Endodermal cell (in vitro differentiated cells): ENCODE data around the gene CYP2W1. TPM values are rescaled to one million over a fixed set of nuclear protein-coding genes. Genes with fewer than 3 reads are reported as not detected.

Experiments
- DNase-seq: peaks from one replicate; pipeline ENCODE4 v3.0.0-alpha.2; 2017
- H3K27ac ChIP-seq: 2 replicates; pipeline ENCODE4 v1.5.1; 2013; ENCODE audit warnings: mild to moderate bottlenecking, low read depth, low read length, moderate library complexity
- H3K27me3 ChIP-seq: 2 replicates; pipeline ENCODE4 v1.6.1; 2013; ENCODE audit warnings: mild to moderate bottlenecking, low read length, moderate library complexity; ENCODE audit not compliant: insufficient read depth, control insufficient read depth, poor library complexity, severe bottlenecking
- H3K36me3 ChIP-seq: 2 replicates; pipeline ENCODE4 v1.7.0; 2013; ENCODE audit warnings: mild to moderate bottlenecking, low read length, moderate library complexity; ENCODE audit not compliant: control insufficient read depth, insufficient read depth
- H3K4me1 ChIP-seq: one replicate; pipeline ENCODE4 v1.7.0; 2013; ENCODE audit warnings: low read length; ENCODE audit not compliant: control insufficient read depth, insufficient read depth
- H3K4me3 ChIP-seq: 2 replicates; pipeline ENCODE4 v1.5.1; 2013; ENCODE audit warnings: mild to moderate bottlenecking, low read length, moderate library complexity
- H3K9ac ChIP-seq: 2 replicates; pipeline ENCODE4 v1.6.1; 2013; ENCODE audit warnings: mild to moderate bottlenecking, low read length, moderate library complexity; ENCODE audit not compliant: poor library complexity, severe bottlenecking; ENCODE audit errors: extremely low read depth
- H3K9me3 ChIP-seq: 2 replicates; pipeline ENCODE4 v1.6.1; 2013; ENCODE audit warnings: mild to moderate bottlenecking, low read length, moderate library complexity; ENCODE audit not compliant: control insufficient read depth
- H3K27ac Mint-ChIP-seq: 2 replicates; pipeline ENCODE4 v1.8.0; 2020; ENCODE audit warnings: mixed read lengths
- H3K27me3 Mint-ChIP-seq: 2 replicates; pipeline ENCODE4 v1.8.0; 2021; ENCODE audit warnings: mild to moderate bottlenecking, mixed read lengths; ENCODE audit not compliant: insufficient read depth
- H3K36me3 Mint-ChIP-seq: 2 replicates; pipeline ENCODE4 v1.8.0; 2020; ENCODE audit warnings: low read depth, mixed read lengths
- H3K4me1 Mint-ChIP-seq: 2 replicates; pipeline ENCODE4 v1.8.0; 2020; ENCODE audit warnings: mixed read lengths
- H3K4me3 Mint-ChIP-seq: 2 replicates; pipeline ENCODE4 v1.8.0; 2020; ENCODE audit warnings: mild to moderate bottlenecking, moderate library complexity, mixed read lengths
- H3K9me3 Mint-ChIP-seq: 2 replicates; pipeline ENCODE4 v1.8.0; 2020; ENCODE audit warnings: mild to moderate bottlenecking, mixed read lengths
- CTCF ChIP-seq: fragments of 200-600 bp; sonication (generic); conservative IDR thresholded peaks from 2 replicates; pipeline ENCODE4 v1.5.0; 2021; ENCODE audit warnings: antibody characterized with exemption, mild to moderate bottlenecking
- WGBS, 2 experiments: methylation state at CpG; one replicate each; pipeline versions ENCODE4 v1.1.5 to v1.1.7; 2013; ENCODE audit warnings: missing lambda C conversion rate in 2 of 2, mixed read lengths in 1 of 2; ENCODE audit not compliant: insufficient coverage in 1 of 2, insufficient read length in 1 of 2; 5-methylcytosine and 5-hydroxymethylcytosine counted together
- total RNA-seq, 2 donors: library from RNA; stranded (reverse); fragmentation: NEBNext Ultra II Directional in 1 of 2; extraction: Animal tissue kit (Norgen Biotek cat#: 25700) in 1 of 2; gene quantifications; 2 replicates in 1 of 2; 3 replicates in 1 of 2; pipeline ENCODE4 v1.2.1, GENCODE V29; 2021

Gene CYP2W1
- total RNA-seq, 2 donors from 2014 or later, result not detected

DNA sequence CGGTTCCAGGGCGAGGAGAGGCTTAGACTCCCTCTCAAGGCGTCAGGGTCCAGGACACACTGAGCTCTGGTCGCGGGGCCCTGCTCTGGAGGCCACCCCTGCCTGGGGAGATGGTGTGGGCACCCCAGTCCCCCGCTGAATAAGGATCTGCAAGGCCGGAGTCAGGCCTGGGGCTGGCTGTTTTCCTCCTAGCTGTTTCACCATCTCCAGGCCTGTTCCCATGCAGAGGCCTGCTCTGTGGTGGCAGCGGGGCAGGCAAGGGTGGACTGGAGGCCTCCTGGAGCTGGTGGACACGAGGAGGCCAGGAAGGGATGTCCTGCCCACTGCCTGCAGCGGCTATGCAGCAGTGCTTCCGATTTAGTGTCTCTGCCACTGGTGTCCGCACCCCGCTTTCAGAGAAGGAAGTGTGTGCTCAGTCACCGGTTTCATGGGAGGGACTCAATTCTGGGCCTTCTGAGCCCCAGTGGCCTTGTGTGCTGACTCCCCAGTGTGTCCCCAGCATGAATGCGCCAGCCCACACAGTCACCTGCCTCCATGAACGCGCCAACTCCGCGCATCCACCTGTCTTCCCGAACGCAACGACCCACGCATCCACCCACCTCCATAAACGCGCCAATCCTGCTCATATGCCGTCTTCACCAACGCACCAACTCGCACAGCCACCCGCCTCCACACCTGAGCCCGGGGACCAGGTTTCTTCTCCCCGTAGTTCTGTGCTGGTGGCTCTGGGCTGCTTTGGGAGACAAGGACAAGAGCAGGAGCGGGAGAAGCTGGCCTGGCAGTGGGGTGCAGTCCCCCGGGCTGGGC is 46.9 kb downstream of the CYP2W1 start:
- H3K9me3 ChIP-seq, result peaks cover 2% of the 10 kb centered on the region
- Mint-ChIP-seq H3K4me3 (no peak overlapping the region), H3K4me1 (peaks cover 6% of the 10 kb centered on the region), H3K9me3 (no peaks in the 10 kb centered on the region), H3K36me3 (peaks cover 7% of the 10 kb centered on the region), H3K27me3 (no peaks in the 10 kb centered on the region), H3K27ac (peak overlapping the region; percentile 76)
- DNase-seq, result no peak
- WGBS, 2 experiments, result 95% methylated on average over 27 to 33 of the region's 33 CpGs
- no peaks in the 10 kb centered on the region for H3K27me3 ChIP-seq
- H3K27ac ChIP-seq, result peak overlapping the region; percentile 49
- no peak overlapping the region for H3K9ac ChIP-seq
- no peak for TF ChIP-seq CTCF
- H3K4me3 ChIP-seq, result no peak overlapping the region
- H3K36me3 ChIP-seq, result peaks cover 14% of the 10 kb centered on the region
- H3K4me1 ChIP-seq, result no peaks in the 10 kb centered on the region

DNA sequence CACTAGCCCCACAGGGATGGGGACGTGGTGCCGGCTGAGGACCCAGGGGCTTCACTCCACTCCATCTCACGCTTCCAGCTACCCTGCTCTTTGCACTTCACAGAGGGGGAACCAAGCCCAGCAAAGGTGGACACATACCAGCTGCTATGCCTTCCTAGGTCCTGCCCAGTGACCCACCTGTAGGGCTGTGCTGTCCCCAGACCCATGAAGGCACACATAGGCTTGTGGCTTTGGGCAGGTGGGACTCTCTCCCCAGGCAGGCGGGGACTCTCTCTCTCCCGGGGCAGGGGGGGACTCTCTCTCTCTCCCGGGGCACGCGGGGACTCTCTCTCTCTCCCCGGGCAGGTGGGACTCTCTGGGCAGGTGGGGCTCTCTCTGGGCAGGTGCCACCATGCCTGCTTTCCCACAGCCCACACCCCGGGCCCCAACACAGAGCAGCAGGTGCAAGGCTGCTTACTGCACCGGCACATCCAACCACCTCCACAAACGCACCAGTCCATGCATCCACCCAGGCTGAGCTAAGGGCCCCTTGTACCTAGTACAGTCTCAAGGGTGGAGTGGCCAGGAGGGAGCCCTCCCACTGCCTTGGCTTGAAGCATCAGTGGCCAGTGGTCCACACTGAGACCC is 47.6 kb downstream of the CYP2W1 start:
- Mint-ChIP-seq H3K36me3 (peaks cover 14% of the 10 kb centered on the region), H3K27me3 (no peaks in the 10 kb centered on the region), H3K27ac (no peak overlapping the region), H3K4me1 (peaks cover 6% of the 10 kb centered on the region), H3K4me3 (no peak overlapping the region), H3K9me3 (peaks cover 7% of the 10 kb centered on the region)
- no peaks in the 10 kb centered on the region for H3K4me1 ChIP-seq
- H3K4me3 ChIP-seq, result no peak overlapping the region
- TF ChIP-seq CTCF, result no peak
- peaks cover 19% of the 10 kb centered on the region for H3K36me3 ChIP-seq
- H3K9me3 ChIP-seq, result peaks cover 9% of the 10 kb centered on the region
- no peak overlapping the region for H3K9ac ChIP-seq
- no peaks in the 10 kb centered on the region for H3K27me3 ChIP-seq
- WGBS, 2 experiments, result 88 to 100% methylated on average over 6 to 12 of the region's 12 CpGs
- no peak for DNase-seq
- no peak overlapping the region for H3K27ac ChIP-seq

DNA sequence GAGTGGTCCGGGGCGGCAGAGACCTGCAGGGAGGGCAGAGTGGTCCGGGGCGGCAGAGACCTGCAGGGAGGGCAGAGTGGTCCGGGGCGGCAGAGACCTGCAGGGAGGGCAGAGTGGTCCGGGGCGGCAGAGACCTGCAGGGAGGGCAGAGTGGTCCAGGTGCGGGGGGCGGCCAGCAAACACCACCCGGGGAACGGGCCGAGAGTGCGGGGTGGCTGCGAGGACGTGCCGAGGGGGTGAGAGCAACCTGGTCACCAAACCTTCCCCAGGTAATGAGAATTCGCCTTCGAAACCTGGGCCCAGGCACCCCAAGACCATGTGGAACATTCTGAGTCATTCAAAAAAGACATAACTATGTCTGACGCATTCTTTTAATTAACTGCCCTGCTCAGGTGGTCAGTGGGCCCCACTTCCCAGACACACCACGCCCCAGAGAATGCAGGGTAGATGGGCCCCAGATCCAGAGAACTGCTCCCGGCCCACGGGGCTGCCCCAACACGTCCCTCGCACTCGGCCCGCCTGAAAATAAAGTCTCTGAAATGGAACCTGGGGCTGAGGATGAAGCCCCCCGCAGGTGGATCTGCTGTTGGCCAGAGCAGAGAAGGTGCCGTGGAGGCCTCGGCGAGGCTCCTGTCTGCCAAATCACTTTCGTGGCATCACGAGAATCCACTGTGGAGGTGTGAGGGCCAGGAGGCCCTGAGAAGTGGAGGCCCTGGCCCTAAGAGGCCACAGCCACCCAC is 48.9 kb downstream of the CYP2W1 start:
- 93 to 96% methylated on average over 26 to 28 of the region's 33 CpGs for WGBS, 2 experiments
- no peak overlapping the region for H3K4me3 Mint-ChIP-seq

More for the DNA sequence above, 48.9 kb downstream of the CYP2W1 start:
- no peak overlapping the region for H3K4me3 ChIP-seq
- Mint-ChIP-seq H3K27me3 (no peaks in the 10 kb centered on the region), H3K9me3 (peaks cover 15% of the 10 kb centered on the region), H3K4me1 (peaks cover 5% of the 10 kb centered on the region), H3K36me3 (peaks cover 14% of the 10 kb centered on the region), H3K27ac (no peak overlapping the region)
- H3K27ac ChIP-seq, result no peak overlapping the region
- no peak overlapping the region for H3K9ac ChIP-seq
- peaks cover 11% of the 10 kb centered on the region for H3K36me3 ChIP-seq
- H3K27me3 ChIP-seq, result no peaks in the 10 kb centered on the region
- TF ChIP-seq CTCF, result no peak
- DNase-seq, result no peak
- H3K9me3 ChIP-seq, result peaks cover 17% of the 10 kb centered on the region
- H3K4me1 ChIP-seq, result no peaks in the 10 kb centered on the region
